DMS153 treated with DMSO at 0.1 percent for 48 hours (cell line): Measurements from ENCODE around the gene EGR2.

Experiments used
- DNase-seq: peaks from one replicate; lab custom pipeline; 2025; ENCODE audit not compliant: unreplicated experiment; lab: John Stamatoyannopoulos, UW

EGR2 gene

GRCh38 chr10:62816331-62817120, at the start of gene EGR2:
EGR2 (minus strand) TSS chr10:62816366; CDS start chr10:62816029, 337 bp downstream.
- peak; percentile 68 for DNase-seq

- DNase-seq: no peak
Observed at GRCh38 chr10:62862447-62862846, 46.3 kb upstream of the EGR2 start.

- no peak for DNase-seq
Observed at GRCh38 chr10:62861507-62861906, 45.3 kb upstream of the EGR2 start.

- DNase-seq: peak; percentile 3
Observed at GRCh38 chr10:62860946-62861345, 44.8 kb upstream of the EGR2 start.

GRCh38 chr10:62858364-62858763, 42.2 kb upstream of the EGR2 start:
- DNase-seq: no peak

GRCh38 chr10:62856021-62856420, 39.9 kb upstream of the EGR2 start:
- DNase-seq: no peak

- DNase-seq: no peak
Observed at GRCh38 chr10:62853710-62854109, 37.5 kb upstream of the EGR2 start.

- DNase-seq: no peak
Observed at GRCh38 chr10:62852961-62853702, 37.0 kb upstream of the EGR2 start.

GRCh38 chr10:62851442-62851841, 35.3 kb upstream of the EGR2 start:
- no peak for DNase-seq

- DNase-seq: no peak
Observed at GRCh38 chr10:62850646-62851045, 34.5 kb upstream of the EGR2 start.

- DNase-seq: no peak
Observed at GRCh38 chr10:62847433-62847832, 31.3 kb upstream of the EGR2 start.

- DNase-seq: no peak
Observed at GRCh38 chr10:62844280-62845011, 28.3 kb upstream of the EGR2 start.

- DNase-seq: no peak
Observed at GRCh38 chr10:62843600-62843999, 27.4 kb upstream of the EGR2 start.

GRCh38 chr10:62842983-62843382, 26.8 kb upstream of the EGR2 start:
- DNase-seq: no peak

- no peak for DNase-seq
Observed at GRCh38 chr10:62839590-62839989, 23.4 kb upstream of the EGR2 start.

- DNase-seq: no peak
Observed at GRCh38 chr10:62831346-62831745, 15.2 kb upstream of the EGR2 start.

GRCh38 chr10:62830679-62831078, 14.5 kb upstream of the EGR2 start:
- no peak for DNase-seq

GRCh38 chr10:62829622-62830021, 13.5 kb upstream of the EGR2 start:
- DNase-seq: no peak

GRCh38 chr10:62826273-62826672, 10.1 kb upstream of the EGR2 start:
- DNase-seq: no peak

GRCh38 chr10:62820586-62820985, 4.4 kb upstream of the EGR2 start:
- no peak for DNase-seq

- DNase-seq: no peak
Observed at GRCh38 chr10:62819141-62819920, 3.2 kb upstream of the EGR2 start.
